NCI-H187 (cell line): ENCODE results near the gene HES6.
A peak's percentile ranks its signal among the peaks of the same experiment; 100 is the strongest.
"Not testable (repeated sequence)": the region's sequence is repeated elsewhere in the genome, so short reads cannot be mapped to it uniquely, and the experiment has no call there.

ENCODE experiments used
- DNase-seq, 2 experiments: peaks; one replicate each; lab custom pipeline; 2025; lab: John Stamatoyannopoulos, UW

Gene HES6

GRCh38 chr2:238272156-238272555, 32.3 kb upstream of the HES6 start:
- DNase-seq, result no peak

- not testable (repeated sequence) for DNase-seq
Measured at GRCh38 chr2:238271686-238272085, 31.8 kb upstream of the HES6 start.

GRCh38 chr2:238271061-238271554, 31.3 kb upstream of the HES6 start:
- DNase-seq, result no peak

- DNase-seq, result no peak
Measured at GRCh38 chr2:238270606-238271005, 30.8 kb upstream of the HES6 start.

- no peak for DNase-seq
Measured at GRCh38 chr2:238269741-238270140, 29.9 kb upstream of the HES6 start.

GRCh38 chr2:238267884-238268680, 28.2 kb upstream of the HES6 start:
- DNase-seq, result no peak

- no peak for DNase-seq
Measured at GRCh38 chr2:238267341-238267710, 27.5 kb upstream of the HES6 start.

GRCh38 chr2:238265605-238266004, 25.8 kb upstream of the HES6 start:
- DNase-seq, result no peak

GRCh38 chr2:238264072-238264460, 24.2 kb upstream of the HES6 start:
- no peak for DNase-seq

- no peak for DNase-seq
Measured at GRCh38 chr2:238263204-238264071, 23.6 kb upstream of the HES6 start.

GRCh38 chr2:238262496-238263122, 22.8 kb upstream of the HES6 start:
- no peak for DNase-seq

GRCh38 chr2:238261718-238262375, 22.0 kb upstream of the HES6 start:
- no peak for DNase-seq

GRCh38 chr2:238260883-238261282, 21.0 kb upstream of the HES6 start:
- no peak for DNase-seq

- DNase-seq, result no peak
Measured at GRCh38 chr2:238259061-238260020, 19.5 kb upstream of the HES6 start.

- DNase-seq, result no peak
Measured at GRCh38 chr2:238257786-238258700, 18.2 kb upstream of the HES6 start.

GRCh38 chr2:238256594-238257104, 16.8 kb upstream of the HES6 start:
- DNase-seq, result peak in 1 of 2 experiments; percentile 46

GRCh38 chr2:238256111-238256510, 16.3 kb upstream of the HES6 start:
- DNase-seq, result no peak

GRCh38 chr2:238255636-238256035, 15.8 kb upstream of the HES6 start:
- no peak for DNase-seq

- no peak for DNase-seq
Measured at GRCh38 chr2:238255151-238255551, 15.3 kb upstream of the HES6 start.
